Measurements from ENCODE around the gene PPM1D.
"Not testable (repeated sequence)": the region's sequence is repeated elsewhere in the genome, so short reads cannot be mapped to it uniquely, and the experiment has no call there.

PPM1D gene

GRCh38 chr17:60623415-60623814, 23.4 kb downstream of the PPM1D start:
- FAIRE-seq: no peak

DNA sequence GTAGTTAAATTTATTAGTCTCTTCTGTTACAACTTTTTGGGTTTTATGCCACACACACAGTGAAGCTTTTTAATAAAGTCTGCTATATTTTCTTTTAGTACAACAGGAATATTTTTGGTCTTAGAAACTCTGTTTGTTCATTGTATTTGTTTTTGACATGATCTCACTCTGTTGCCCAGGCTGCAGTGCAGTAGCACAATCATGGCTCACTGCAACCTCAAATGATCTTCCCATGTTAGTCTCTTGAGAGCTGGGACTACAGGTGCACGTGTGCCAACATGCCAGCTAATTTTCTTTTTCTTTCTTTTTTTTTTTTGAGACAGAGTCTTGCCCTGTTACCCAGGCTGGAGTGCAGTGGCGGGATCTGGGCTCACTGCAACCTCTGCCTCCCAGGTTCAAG, 27.1 kb downstream of the PPM1D start:
- FAIRE-seq: no peak

DNA sequence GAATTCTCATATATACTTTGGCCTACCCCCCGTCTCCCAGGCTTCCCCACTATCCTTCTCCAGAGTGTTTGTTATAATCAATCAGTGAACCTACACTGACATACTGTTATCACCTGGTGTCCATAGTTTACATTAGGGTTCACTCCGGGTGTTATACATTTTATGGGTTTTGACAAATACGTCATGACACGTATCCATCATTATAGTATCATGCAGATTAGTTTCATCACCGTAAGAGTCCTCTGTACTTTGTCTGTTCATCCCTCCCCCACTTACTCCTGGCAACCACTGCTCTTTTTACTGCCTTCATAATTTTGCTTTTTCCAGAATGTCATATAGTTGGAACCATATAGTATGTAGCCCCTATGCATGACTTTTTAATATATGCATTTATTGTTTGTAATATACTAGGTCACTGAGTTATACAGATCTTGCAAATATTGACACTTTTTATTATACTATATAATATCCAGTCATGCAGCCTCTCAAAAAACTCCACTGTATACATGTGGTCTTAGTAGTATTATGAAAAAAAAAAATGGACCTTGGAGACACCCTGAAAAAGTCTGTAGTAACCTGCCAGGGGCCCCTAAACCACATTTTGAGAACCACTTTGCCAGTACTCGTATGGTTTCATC, 28.4 kb downstream of the PPM1D start:
- FAIRE-seq: no peak

DNA sequence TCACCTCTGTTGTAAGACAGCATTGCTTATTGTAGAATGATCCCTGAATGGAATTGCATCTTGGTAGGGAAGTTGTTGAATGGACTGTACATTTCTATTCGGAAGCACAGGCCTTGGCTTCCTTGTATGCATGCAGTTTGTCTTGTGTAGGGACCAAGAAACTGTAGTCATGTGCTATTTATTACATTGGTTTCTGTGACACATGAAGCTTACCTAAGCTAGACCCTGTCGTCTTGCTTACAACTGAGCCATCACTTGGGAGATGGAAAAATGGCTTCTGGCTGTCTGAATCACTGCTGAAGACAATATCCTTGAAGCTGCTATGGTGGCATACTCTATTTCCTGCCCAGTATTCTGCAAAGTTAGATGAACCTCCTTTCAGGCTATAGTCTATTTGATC, 29.1 kb downstream of the PPM1D start:
- no peak for FAIRE-seq

DNA sequence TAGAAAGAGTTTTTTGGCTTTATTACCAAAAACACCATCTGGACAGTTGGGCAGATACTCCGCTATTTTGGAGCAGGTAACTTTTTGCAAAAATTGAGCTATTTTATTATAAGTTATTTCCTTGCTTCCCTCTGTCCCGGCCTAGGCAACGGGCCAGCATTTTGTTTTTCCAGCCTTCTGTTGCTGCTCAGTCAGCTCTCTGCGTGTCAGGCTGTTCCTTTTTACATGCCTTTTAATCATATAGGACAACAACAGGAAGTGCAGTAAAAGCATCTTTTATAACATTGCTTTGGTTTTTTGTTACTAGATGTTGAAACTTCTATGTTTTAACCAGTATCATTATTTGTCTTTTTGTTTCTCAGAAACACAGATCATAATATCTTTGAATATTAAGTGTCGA, 30.4 kb downstream of the PPM1D start:
- peak; percentile 84 for FAIRE-seq

DNA sequence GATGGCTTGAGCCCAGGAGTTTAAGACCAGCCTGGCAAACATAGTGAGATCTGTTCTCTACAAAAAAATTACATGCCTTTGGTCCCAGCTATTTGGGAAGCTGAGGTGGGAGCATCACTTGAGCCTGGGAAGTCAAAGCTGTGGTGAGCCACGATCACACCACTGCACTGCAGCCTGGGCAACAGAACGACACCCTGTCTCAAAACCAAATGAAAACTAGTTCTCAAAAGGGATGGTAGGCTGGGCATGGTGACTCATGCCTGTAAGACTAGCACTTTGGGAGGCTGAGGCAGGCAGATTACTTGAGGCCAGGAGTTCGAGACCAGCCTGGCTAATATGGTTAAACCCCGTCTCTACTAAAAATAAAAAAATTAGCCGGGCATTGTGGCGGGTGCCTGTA, 31.1 kb downstream of the PPM1D start:
- no peak for FAIRE-seq

DNA sequence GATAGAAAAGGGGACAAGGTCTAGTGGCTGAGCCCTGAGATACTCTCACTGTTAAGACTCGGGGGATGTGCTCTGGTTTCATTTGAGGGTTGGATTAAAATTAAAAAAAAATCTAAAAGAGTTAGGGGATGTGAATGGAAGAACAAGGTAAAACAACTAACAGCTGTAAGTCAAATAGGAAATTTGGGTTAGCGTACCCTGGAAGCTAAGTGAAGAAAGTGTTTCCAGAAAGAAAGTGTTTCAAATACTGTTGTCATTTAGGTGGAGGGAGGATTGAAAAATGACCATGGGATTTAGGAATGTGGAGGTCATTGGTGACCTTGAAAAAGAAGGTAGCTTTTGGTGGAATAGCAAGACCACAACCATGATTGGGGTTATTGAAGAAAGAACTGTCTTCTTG, 37.7 kb downstream of the PPM1D start:
- FAIRE-seq: no peak

DNA sequence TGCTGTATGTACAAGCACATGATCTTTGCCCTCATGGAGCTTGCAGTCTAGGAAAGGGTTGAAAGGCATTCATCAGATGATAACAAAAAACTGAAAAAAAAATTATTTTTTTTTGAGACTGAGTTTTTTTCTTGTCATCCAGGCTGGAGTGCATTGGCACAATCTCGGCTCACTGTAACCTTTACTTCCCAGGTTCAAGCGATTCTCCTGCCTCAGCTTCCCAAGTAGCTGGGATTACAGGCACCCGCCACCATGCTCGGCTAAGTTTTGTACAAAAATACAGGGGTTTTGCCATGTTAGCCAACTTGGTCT, 39.0 kb downstream of the PPM1D start:
- FAIRE-seq: no peak

GRCh38 chr17:60640503-60640902, 40.5 kb downstream of the PPM1D start:
- FAIRE-seq: no peak

- no peak for FAIRE-seq
Measured at GRCh38 chr17:60641126-60641525, 41.1 kb downstream of the PPM1D start.

GRCh38 chr17:60641810-60642220, 41.8 kb downstream of the PPM1D start:
- FAIRE-seq: no peak

GRCh38 chr17:60645918-60646523, 46.0 kb downstream of the PPM1D start:
- no peak for FAIRE-seq

DNA sequence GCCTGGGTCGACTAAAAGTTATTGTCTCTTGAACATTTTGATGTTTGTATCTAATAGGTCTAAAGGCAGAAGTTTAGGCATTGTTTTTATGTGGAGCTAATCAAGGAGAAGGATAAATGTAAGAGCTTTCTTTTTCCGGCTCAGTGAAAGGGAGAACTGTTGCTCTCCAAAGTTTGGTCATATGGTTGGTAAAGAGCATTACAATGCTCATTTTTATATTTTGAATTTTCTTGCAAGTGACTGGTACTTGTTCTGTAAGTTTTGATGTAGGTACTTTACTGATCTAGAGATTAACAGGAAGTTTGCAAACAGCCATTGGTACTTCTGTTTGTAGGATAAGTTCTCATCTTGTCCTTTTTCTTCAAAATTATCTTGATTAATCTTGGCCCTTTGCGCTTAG, 46.7 kb downstream of the PPM1D start:
- no peak for FAIRE-seq

- FAIRE-seq: no peak
Measured at GRCh38 chr17:60647705-60648104, 47.7 kb downstream of the PPM1D start.

DNA sequence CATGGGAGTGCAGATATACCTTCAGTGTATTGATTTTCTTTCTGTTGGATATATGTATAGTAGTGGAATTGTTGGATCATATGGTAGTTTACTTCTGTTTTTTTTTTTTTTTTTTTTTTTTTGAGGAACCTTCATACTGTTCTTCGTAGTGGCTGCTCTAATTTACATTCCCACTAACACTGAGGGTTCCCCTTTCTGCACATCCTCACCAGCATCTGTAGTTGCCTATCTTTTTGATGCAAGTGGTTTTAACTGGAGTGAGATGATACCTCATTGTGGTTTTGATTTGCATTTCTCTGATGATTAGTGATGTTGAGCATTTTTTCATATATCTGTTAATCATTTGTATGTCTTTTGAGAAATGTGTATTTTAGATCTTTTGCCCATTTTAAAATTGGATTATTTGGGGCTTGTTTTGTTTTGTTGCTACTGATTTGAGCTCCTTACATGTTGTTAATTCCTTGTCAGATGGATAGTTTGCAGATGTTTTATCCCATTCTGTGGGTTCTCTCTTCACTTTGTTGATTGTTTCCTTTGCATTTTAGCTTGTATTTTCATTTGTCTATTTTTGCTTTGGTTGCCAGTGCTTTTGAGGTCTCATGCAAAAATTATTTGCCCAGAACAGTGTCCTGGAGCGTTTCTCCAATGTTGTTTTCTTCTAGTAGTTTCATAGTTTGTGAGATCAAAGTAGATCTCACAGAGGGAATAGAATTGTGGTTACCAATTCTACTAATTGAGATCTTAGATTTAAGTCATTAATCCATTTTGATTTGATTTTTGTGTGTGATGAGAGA, 52.7 kb downstream of the PPM1D start:
- peak; percentile 75 for FAIRE-seq

DNA sequence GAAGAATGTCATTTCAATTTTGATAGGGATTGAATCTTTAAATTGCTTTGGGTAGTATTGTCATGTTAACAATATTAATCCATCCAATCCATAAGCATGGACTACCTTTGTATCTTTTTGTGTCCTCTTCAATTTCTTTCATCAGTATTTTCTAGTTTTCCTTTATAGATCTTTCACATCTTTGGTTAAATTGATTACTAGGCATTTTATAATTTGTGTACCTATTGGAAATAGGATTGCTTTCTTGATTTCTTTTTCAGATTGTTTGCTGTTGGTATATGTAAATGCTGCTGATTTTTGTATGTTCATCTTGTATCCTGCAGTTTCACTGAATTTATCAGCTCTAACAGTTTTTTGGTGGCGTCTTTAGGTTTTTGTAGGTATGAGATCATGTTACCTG, 53.6 kb downstream of the PPM1D start:
- FAIRE-seq: no peak

DNA sequence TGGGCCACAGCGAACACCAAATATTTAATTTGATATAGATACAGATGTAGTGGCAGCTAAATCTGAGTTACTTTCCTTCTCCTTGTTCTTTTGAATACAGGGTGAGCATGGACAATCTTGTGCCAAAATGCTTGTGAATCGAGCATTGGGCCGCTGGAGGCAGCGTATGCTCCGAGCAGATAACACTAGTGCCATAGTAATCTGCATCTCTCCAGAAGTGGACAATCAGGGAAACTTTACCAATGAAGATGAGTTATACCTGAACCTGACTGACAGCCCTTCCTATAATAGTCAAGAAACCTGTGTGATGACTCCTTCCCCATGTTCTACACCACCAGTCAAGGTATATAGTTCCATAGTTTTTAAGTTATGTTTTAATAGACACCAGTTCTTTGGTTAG, 56.5 kb downstream of the PPM1D start:
- FAIRE-seq: no peak

GRCh38 chr17:60659156-60659555, 59.2 kb downstream of the PPM1D start:
- FAIRE-seq: peak; percentile 62

GRCh38 chr17:60661489-60661888, 61.5 kb downstream of the PPM1D start:
- no peak for FAIRE-seq

- peak; percentile 85 for FAIRE-seq
Measured at GRCh38 chr17:60664022-60664421, 64.0 kb downstream of the PPM1D start.

DNA sequence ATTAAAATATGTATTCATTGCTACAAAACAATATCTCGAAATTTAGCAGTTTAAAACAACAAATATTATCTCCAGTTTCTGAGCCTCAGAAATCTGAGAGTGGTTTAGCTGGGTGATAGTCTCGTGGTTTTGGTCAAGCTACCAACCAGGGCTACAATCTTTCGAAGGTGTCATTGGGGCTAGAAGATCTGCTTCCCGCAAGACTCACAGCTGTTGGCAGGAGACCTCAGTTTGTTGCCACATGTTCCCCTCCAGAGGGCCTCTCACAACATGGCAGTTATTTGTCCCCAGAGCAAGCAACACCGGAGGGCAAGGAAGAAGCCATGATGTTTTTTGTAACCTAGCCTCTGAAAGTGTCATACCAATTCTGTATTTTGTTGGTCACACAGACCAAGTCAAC, 65.6 kb downstream of the PPM1D start:
- no peak for FAIRE-seq

DNA sequence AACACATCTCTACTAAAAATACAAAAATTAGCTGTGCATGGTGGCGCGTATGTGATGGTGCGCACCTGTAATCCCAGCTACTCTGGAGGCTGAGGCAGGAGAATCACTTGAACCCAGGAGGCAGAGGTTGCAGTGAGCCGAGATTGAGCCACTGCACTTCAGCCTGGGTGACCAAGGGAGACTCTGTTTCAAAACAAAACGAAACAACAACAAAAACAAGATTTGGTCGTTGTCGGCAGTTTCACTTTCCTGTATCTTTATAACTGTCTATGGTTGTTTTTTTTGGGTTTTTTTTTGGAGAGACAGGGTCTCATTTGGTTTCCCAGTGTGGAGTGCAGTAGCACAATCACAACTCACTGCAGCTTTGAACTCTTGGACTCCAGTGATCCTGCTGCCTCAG, 68.7 kb downstream of the PPM1D start:
- not testable (repeated sequence) for FAIRE-seq

GRCh38 chr17:60671482-60671881, 71.5 kb downstream of the PPM1D start:
- no peak for FAIRE-seq

DNA sequence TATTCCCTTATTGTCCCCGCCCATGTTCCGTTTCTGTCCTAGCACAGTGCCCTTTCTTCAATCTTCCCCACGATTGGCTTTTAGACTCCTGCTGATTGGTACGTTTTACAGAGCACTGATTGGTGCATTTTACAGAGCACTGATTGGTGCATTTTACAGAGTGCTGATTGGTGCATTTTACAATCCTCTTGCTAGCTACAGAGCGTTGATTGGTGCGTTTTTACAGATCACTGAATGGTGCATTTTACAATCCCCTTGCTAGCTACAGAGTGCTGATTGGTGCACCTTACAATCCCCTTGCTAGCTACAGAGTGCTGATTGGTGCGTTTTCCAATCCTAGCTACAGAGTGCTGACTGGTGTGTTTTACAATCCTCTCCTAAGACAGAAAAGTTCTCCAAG, 74.6 kb downstream of the PPM1D start:
- not testable (repeated sequence) for FAIRE-seq
